Stimulated activated CD4-positive, alpha-beta T cell treated with anti-CD3 and anti-CD28 coated beads, Interleukin-1b, Interleukin-23, amount 100 ng/mL, for 1 hour (primary cell): ENCODE data around the gene RPS6KA2.
"Not testable (repeated sequence)": the region's sequence is repeated elsewhere in the genome, so short reads cannot be mapped to it uniquely, and the experiment has no call there.

ENCODE experiments used
- DNase-seq, 2 donors: peaks; one replicate each; pipeline ENCODE4 v3.0.0-alpha.2; 2020; ENCODE audit warnings: low read depth in 2 of 2

RPS6KA2 gene

DNA sequence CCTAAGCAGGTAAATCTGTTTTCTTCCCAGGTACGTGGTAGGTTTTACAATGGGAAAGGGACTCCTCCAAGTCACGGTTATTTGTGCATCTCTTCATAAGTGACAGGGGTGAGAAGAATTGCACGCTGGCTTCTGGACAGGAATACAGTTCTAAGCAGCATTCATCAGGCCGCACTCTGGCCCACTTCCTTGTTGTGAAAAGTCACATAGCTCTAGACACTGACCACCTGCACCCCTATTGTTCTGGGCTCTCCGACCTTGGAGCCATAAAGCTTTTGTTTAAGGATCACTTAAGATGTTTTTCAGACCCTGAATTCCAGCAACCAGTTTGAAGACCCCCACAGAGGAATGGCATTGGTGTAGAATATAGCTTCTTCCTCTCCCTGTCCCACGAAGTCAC lies 72.0 kb downstream of the RPS6KA2 start:
- DNase-seq, result no peak

DNA sequence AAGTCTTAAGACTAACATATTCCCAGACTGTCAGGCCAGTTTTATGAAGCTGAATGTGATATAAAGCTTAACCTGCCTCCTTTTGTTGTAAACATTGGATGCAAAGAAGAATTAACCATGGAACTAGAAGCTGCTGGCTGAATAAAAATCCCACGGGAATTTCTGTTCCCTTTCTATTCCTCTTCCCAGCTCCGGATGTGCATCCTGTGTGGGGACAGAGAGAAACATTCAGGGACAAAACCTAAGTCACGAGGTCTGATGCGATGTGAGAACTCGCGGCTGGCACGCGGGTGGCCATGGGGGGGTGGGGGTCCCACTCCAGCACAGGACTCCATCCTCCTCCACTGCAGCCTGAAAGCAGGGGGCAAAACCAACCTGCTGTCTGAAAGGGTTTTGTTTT lies 72.7 kb downstream of the RPS6KA2 start:
- no peak for DNase-seq

DNA sequence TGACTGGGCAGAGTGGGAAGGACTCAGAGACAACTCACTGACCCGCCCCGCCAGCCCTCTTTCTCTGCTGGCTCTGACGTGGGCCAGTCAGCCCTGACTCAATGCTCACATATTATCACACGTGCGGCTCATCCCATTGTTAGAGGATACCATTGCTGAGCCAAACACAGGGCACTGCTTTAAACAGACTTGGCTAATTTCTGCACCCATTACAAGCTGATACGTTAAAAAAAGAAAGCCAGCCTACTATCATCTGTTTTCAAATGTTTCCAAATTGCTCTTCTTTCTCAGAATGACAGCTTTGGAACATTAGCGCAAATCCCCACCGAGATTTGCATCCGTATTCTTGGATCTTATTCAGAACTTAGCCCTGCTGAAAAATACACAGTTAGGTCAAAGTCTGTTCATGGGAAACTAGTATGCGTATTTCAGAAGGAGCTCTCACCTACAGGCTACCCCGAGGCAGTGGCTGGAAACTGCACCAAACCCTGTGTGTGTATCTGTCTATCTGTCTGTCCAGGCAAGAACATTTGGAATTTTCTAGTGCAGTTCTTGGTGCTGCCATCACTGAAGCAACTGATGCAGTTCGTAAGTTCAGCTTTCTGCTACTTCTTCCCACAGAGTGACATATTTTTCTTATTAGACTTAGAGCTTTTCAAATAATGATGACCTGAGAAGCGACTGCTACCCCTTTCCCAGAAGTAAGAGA lies 73.3 kb downstream of the RPS6KA2 start:
- no peak for DNase-seq

DNA sequence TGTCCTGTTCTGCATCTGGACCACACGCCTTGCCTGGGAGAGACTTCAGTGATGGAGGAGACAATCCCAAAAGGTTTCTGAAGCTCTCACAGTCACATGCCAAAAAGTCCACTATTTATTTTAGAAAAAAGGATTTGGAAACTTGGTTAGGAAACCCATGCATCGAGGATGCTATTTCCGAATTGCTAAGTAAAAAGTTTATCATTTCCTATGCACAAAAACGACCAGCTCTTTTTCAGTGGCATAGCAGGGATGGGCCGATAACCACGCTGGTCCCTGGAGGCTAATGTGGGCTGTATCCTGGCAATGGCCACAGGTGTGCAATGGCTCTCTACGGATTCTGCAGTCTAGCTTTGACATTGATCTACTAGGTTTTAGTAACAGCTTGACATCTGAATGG lies 74.5 kb downstream of the RPS6KA2 start:
- no peak for DNase-seq

DNA sequence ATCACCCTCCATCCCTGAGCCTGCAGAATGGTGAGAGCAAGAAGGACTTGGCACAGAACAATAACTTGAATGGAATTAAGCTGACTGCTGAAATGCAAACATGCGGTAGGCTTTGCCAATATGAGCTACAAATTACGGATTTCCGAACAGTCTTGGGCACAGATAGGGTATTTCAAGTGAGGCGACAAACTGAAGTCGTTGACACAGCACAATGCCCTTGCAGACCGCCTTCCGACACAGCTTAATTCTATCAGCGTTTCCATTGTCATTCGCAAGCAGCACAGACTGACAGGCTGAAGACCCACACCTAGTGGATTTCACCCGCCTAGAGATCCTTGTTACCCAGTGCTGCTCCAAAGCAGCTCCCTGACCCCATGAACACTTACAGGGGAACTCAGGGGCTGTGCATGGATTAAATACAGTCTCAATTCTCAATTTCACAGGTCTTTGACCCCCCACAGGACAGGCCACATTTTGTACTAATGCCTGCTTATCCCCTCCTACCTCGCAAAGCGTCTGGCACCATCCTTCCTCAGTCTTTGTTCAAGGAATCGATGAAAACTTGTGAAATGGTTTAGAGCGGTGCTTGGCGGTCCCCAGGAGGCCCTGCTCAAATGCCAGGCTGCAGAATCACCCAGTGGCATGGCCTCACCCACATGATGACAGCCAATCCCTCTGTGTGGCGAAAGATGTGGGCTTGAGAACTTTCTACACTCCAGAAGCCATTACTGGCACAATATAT lies 75.1 kb downstream of the RPS6KA2 start:
- DNase-seq, result no peak

DNA sequence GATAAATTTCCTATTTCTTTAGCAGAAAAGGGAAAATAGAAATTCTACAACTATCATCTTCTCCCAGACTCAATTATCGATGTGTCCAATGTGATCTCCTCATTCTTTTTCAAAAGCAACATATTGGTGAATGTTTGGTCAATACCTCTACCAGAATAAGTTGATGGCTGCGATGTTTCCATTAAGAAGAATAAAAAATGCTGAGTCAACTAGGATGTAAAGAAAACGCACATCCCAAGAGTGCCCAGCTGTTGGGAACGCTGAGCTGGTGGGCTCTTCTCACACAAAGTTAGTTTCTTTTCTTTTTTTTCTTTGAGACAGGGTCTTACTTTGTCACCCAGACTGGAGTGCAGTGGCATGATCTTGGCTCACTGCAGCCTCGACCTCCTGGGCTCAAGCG lies 80.4 kb downstream of the RPS6KA2 start:
- DNase-seq, result no peak

DNA sequence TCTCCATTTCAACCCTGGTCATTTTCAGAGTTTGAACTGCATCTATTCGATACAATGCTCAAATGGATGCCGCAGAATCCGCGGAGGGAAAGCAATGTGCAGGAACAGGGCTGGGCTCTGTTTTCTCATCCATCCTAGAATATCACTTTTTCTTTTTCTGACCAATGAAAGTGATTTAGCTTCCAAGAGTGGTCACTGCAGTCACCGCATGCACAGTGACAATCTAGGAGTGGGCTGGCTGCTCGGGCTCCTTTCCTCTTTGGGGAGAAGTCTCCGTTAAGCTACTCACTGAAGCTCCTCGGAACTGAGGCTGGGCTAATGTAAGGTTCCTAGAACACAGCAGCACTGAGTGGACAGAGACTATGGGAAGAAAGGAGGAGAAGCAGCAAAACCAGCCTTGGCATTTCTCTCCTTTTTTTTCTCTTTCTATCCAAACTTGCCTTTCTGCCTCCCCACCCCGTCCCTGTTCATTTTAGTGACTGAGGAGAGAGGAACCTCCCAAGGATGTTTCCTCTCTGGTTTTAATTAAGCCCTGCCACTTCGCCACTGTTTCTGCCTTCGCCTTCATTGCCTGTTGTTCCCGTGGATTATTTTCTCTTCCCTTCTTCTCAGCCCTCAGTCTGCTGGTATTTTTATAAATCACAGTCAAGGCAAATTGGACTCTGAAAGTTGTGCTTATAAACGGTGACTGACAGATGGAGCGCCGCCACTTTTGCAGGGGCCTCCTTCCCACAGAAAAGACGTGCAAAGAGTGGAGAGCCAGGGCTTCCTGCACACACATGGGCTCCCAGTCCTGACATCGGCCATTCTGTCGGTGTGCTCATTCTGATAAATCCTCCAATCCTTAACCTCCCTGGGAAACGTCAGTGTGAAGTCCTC lies 81.7 kb downstream of the RPS6KA2 start:
- no peak for DNase-seq

DNA sequence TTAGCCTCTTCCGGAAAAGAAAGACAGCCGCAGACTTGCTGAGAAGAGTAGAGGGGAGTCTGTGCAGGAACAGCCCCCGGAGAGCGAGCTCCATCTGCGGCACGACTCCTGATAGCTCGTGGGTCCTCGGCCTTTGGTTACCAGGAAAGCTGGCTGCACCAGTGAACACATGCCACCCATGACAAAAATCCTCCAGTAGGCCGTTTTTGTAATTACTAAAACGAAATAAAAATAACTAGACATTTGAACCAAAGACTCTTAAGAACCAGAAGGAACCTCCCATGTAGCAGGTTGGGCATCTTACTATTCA lies 82.8 kb downstream of the RPS6KA2 start:
- no peak for DNase-seq

DNA sequence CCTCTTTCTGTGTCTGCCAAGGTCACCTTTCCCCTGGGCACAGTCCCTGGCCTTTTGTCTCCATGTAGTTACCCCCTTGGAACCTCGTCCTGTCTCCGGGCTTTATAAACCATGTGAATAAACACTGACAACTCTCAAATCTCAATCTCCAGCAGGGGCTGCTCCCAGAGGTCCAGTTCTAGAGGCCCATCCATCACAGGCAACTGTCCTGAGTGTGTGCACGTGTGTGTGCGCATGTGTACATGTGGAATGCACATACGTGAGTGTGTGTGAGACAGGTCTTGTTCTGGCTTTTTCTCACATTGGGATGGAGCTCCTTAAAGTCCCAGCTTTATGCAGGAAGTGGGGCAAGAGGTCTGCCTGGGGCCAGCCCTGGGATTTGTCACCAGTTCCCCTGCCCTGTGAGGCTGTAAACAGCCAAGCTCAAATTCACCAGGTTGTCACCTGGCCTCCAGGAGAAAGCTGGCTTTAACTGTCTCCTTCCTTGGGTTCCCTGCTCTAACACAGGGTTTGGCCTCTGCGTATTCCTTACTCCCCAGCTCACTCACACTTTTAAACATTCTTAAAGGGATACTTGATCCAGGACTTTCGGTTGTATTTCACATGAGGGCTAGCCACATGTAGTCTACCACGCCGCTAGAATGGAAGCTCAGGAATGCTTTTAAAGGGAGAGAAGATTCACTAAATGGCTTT lies 83.3 kb downstream of the RPS6KA2 start:
- DNase-seq, result no peak

DNA sequence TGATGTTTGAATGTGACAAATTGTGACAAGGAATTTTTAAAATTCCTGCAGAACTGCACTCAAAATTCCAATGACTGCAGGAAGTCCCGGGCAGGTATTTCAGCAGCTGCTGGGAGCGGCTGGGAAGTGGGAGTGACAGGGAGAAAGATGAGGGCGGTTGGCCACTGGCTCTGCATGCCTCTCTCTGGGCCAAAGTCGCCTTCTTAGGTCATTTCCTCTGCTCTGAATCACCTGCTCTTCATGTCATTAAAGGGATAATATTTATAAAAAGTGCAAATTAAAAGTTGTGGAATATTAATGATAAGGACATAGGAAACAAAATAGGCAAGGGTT lies 84.5 kb downstream of the RPS6KA2 start:
- DNase-seq, result no peak

DNA sequence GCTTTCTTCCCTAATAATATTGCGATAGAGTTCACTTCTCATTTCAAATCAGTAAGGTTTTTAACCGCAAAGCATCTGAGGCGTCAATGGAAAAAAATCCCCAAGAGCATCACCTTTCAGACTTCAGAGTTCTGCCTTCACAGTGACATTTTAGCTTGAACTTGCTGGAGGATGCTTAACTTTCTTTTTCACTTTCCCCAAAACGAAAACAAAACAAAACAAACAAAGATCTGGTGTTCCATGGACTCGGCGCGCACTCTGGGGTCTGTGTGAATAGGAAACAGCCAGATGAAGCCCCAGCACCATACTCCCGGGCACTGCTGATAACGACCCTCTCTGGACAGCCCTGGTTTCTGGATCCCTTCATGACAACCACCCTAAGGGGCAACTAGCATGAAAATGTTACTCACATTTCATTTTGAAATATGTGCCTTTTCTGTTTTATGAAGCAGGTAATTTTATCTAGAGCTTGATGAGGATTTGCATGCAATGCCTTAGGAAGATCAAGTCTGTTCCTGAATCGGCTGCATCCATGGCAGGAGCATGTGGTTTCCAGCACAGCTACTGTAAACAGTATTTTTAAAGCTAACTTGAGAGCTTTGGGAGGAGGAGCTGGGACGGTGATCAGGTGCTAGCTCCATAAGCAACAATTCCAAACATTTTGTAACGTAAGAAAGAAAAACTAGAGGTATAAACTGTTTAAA lies 85.0 kb downstream of the RPS6KA2 start:
- DNase-seq, result no peak

DNA sequence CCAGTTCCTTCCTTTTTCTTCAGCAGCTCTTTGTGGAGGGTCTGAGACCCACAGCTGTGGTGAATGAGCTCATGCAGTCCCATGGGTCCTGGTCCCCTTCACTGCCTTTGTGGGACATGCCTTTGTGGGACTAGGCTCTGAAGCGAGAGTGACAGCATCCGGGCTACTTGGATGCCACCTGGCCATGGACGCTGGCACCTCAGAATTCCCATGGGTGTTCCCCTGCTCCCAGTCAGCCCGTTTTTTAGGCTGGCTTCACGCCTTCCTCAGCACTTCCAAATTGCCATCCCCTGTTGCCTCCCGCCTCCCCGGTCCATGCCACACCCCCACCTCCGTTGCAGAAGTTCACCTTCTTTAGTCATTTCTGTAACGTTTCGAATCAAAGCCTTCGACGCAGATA lies 85.7 kb downstream of the RPS6KA2 start:
- DNase-seq, result no peak

DNA sequence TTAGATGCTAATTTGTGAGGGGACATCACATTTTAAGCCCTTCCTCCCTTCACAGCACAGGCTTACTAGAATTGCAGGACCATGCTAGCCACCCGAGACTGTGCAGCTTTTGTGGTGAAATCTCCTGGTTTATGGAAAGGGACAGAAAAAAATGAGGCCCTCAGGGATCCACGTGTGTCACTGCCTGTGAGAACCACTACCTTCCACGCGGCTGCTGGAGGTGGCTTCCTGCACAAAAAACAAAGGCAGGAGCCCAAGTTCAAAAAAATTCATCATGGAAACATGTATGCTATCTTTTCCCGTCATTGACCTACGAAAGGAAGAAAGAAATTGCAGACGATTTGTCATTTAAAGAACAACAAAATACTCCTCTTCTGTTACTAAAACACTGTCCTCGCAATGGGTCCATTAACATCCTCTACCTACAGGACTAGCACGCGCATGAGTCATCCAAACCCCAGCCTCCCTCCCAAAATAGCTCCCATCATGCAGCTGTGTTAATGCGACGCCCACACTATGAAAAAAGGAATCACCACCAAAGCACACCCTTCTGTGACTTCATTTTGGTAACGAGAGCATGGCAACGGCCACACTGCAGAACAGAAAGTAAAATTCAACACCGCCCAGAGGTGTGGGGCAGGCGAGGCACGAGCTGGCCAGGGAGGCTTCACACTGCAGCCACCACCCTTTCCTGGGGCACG lies 86.3 kb downstream of the RPS6KA2 start:
- peak; percentile 23 to 25 for DNase-seq

DNA sequence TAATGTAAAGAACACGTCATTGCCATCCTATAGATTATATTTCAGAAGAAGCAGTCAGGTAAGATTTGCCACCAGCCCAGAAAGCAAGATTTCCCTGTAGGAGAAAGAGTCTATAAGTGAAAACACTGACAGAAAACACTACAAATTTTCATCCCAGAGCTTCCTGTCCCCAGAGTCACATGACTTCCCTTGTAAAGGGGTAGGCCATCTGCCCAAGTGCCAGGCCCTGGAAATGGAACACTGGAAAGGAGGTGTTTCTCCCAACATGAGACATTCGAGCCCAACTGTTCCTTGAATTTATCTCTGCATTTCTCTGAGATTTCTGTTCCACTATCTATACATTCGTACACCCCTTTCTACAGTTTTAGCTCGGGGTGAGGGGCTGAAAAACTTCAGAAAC lies 87.5 kb downstream of the RPS6KA2 start:
- DNase-seq, result no peak

DNA sequence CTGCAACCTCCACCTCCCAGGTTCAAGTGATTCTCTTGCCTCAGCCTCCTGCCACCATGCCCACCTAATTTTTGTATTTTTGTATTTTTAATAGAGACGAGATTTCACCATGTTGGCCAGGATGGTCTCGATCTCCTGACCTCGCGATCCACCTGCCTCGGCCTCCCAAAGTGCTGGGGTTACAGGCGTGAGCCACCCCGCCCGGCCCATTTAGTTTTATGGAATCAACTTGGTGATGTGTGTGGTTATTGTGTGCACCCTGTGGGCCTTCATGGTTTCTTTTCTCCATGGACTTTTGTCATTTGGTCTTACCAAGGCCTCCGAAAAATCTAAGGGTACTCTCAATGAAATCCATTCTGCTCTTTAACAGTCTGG lies 88.1 kb downstream of the RPS6KA2 start:
- DNase-seq, result not testable (repeated sequence)

DNA sequence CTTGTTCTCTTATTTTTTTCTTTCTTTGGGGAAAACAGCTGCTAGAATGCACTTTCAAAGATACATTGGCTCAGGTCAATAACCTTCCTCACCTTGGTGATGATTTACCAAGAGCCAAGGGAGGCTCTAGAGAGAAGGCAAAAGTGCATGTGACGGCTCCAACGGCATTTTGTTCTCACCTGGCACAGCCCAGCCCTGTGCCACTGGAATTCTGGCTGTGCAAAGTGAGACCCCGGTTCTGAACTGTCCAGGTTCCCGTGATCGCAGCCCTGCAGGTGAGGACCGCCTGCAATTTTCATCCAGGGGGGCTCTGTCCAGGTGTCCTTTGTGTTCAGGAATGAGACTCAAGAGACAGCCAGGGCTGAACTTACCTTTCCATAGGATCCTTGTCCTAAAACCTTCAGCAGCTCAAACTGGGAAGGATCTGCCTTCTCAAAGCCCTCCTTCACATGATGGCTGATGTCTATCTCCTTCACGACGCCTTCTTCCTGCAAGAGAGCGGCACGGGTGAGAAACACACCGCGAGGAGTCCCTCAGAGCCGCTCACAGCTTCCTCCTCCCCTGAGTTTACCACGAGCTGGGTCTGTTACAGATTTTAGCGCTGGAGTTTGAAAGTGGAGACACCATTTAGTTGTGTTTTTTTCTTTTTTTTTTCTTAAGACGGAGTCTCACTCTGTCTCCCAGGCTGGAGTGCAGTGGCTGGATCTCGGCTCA lies 88.6 kb downstream of the RPS6KA2 start:
- no peak for DNase-seq

DNA sequence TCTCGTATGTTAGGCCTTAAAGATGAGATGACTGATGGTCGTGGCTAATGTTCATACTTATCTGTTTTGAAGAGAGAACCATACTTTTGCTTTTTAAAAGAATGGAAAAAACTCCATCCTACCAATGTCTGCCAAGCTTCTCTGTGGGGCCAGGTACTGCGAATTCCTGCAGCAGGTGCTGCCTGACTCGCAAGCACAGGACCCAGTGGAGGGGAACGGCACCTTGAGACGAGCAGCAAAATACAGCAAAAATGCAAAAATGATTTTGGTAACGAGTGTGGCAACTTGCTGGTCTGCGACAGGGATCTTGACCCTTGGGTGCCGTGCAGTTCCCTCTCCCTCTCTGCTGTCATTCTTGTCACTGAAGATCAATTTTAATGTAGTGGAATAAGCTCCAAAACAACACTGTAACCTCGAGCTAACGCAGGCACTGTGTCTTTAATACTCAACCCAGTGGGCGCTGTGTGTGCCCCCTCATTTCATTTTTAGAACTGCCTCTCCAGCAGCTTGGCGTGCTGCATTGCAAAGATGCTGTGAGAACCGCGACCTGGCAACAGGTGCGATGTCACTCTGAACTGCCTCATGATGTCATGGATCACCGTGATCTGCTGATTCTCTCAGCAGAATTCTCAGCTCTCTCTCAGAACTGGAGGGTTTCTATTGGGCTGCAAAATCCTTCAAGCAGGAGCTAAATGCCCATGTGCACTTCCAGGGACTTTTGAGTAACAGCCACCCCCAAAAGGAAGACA lies 92.2 kb downstream of the RPS6KA2 start:
- DNase-seq, result no peak

DNA sequence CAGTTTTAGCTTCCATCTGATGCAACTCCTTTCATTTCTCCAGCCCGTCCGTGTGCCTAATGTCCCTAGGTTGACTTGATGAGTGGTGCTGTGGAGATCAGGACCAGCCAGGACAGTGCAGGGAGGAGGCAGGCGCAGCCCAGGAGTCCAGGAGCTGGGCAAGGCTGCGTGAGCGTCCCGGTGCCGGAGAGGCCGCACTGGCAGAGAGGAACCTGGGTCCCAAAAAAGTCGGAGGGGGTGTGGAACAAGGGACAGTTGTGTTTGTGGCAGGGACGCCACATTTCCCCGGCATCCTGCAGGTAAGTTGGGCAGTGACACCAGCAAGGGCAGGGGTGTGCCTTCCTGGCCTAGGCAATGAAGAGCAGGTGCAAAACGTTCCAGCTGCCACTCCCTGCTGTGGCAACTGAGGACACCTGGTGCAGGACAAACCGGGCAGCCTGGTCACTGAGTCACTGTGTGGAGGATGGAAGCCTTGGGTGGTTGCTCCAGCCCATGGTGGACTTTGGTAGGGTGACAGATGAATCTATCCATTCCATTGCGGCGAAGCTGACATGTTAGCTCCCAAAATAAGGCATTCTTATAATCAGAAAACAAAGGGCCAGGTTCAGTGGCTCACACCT lies 93.7 kb downstream of the RPS6KA2 start:
- no peak for DNase-seq

DNA sequence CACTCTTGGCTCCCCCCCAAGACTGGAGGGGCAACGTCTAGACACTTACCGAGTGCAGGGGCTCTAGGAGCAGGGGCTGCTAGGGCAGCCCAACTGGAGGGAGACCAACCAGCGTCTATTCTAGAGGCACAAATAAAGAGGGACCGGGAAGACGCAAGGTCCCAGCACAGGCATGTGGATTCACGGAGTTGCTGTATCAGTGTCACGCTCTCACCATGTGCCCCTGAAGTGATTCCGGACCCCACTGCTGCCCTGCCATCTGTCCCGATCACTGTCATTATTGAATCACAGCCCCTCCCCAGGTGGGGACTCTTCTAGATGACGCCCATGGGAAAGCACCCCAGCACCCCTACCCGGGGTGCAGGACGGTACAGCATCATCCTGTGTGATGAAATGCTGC lies 94.7 kb downstream of the RPS6KA2 start:
- no peak for DNase-seq
